Measurements from ENCODE around the gene LRMDA.
"Not testable (repeated sequence)": the region's sequence is repeated elsewhere in the genome, so short reads cannot be mapped to it uniquely, and the experiment has no call there.

The LRMDA gene

GRCh38 chr10:75616874-75617478 lies 185.6 kb downstream of the LRMDA start:
- no peak for DNase-seq

- no peak for DNase-seq
These were observed 186.2 kb downstream of the LRMDA start for GRCh38 chr10:75617485-75618155.

GRCh38 chr10:75619635-75620034 lies 188.2 kb downstream of the LRMDA start:
- DNase-seq: no peak

GRCh38 chr10:75620356-75620755 lies 188.9 kb downstream of the LRMDA start:
- no peak for DNase-seq

GRCh38 chr10:75621003-75621402 lies 189.6 kb downstream of the LRMDA start:
- DNase-seq: not testable (repeated sequence)

GRCh38 chr10:75622503-75622902 lies 191.1 kb downstream of the LRMDA start:
- no peak for DNase-seq

GRCh38 chr10:75623310-75624093 lies 192.1 kb downstream of the LRMDA start:
- DNase-seq: no peak

GRCh38 chr10:75624638-75625037 lies 193.2 kb downstream of the LRMDA start:
- no peak for DNase-seq

GRCh38 chr10:75630746-75631145 lies 199.3 kb downstream of the LRMDA start:
- DNase-seq: no peak

- DNase-seq: no peak
These were observed 201.5 kb downstream of the LRMDA start for GRCh38 chr10:75632805-75633462.

- DNase-seq: no peak
These were observed 202.1 kb downstream of the LRMDA start for GRCh38 chr10:75633568-75633967.

- DNase-seq: no peak
These were observed 203.5 kb downstream of the LRMDA start for GRCh38 chr10:75634947-75635346.

GRCh38 chr10:75638752-75639151 lies 207.3 kb downstream of the LRMDA start:
- no peak for DNase-seq

- no peak for DNase-seq
These were observed 208.3 kb downstream of the LRMDA start for GRCh38 chr10:75639736-75640135.

GRCh38 chr10:75640381-75640780 lies 209.0 kb downstream of the LRMDA start:
- DNase-seq: no peak

- no peak for DNase-seq
These were observed 209.4 kb downstream of the LRMDA start for GRCh38 chr10:75640803-75641202.

- no peak for DNase-seq
These were observed 212.0 kb downstream of the LRMDA start for GRCh38 chr10:75643405-75643804.

- DNase-seq: no peak
These were observed 212.7 kb downstream of the LRMDA start for GRCh38 chr10:75643944-75644692.

- no peak for DNase-seq
These were observed 214.3 kb downstream of the LRMDA start for GRCh38 chr10:75645704-75646103.

GRCh38 chr10:75646218-75646915 lies 214.9 kb downstream of the LRMDA start:
- no peak for DNase-seq

- DNase-seq: no peak
These were observed 215.5 kb downstream of the LRMDA start for GRCh38 chr10:75646916-75647315.

GRCh38 chr10:75647675-75648074 lies 216.3 kb downstream of the LRMDA start:
- DNase-seq: no peak
